Type B pancreatic cell (in vitro differentiated cells): ENCODE results near the gene PDE1A. TPM values are rescaled to one million over a fixed set of nuclear protein-coding genes. Genes with fewer than 3 reads are reported as not detected.

Experiments
- DNase-seq: peaks from one replicate; pipeline ENCODE4 v3.0.0; 2021; ENCODE audit warnings: mixed read lengths; ENCODE audit not compliant: unreplicated experiment; ENCODE audit errors: extremely low spot score
- H3K27ac Mint-ChIP-seq: 2 replicates; pipeline ENCODE4 v1.8.0; 2021; ENCODE audit warnings: mild to moderate bottlenecking, mixed read lengths
- H3K27me3 Mint-ChIP-seq: 2 replicates; pipeline ENCODE4 v1.8.0; 2021; ENCODE audit warnings: mixed read lengths
- H3K36me3 Mint-ChIP-seq: 2 replicates; pipeline ENCODE4 v1.8.0; 2021; ENCODE audit warnings: mixed read lengths
- H3K4me1 Mint-ChIP-seq: one replicate; pipeline ENCODE4 v1.8.0; 2021; ENCODE audit warnings: mixed read lengths; ENCODE audit not compliant: unreplicated experiment
- H3K4me3 Mint-ChIP-seq: 2 replicates; pipeline ENCODE4 v1.8.0; 2021; ENCODE audit warnings: mild to moderate bottlenecking, mixed read lengths
- H3K9me3 Mint-ChIP-seq: 2 replicates; pipeline ENCODE4 v1.8.0; 2021; ENCODE audit warnings: mixed read lengths
- total RNA-seq: library from RNA; stranded (reverse); gene quantifications from 2 replicates; pipeline ENCODE4 v1.2.1, GENCODE V29; 2021; ENCODE audit warnings: low replicate concordance
- TF ChIP-seq, protein P1 (sequence below): fragments of 200-600 bp; sonication (generic); conservative IDR thresholded peaks from 2 replicates; pipeline ENCODE4 v1.5.0; 2021; ENCODE audit warnings: antibody characterized with exemption, mild to moderate bottlenecking

The PDE1A gene
- total RNA-seq, 1 donor from 2014 or later: 3.6 TPM

DNA sequence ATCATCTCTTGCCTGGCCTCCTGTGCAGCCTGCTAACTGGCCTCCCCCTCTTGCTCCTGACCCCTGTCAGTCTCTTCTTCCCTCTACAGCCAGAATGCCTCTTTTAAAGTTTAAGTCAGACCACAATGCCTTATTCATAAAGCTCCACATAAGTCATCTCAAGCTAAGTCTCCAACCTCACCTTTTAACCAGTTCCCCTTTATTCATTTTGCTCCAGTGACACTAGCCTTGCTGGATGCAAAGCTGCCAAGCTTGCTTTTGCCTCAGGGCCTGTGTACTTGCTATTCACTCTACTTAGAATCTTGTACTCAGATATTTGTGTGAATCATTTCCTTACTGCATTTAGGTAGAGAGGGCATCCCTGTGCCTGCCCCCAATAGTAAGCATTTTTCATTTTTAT is 180.9 kb downstream of the PDE1A start:
- no peak for DNase-seq
- Mint-ChIP-seq H3K4me3 (no peak overlapping the region), H3K4me1 (peaks cover 2% of the 10 kb centered on the region), H3K27me3 (no peaks in the 10 kb centered on the region), H3K36me3 (no peaks in the 10 kb centered on the region), H3K27ac (no peak overlapping the region), H3K9me3 (no peaks in the 10 kb centered on the region)
- TF ChIP-seq, protein P1, sequence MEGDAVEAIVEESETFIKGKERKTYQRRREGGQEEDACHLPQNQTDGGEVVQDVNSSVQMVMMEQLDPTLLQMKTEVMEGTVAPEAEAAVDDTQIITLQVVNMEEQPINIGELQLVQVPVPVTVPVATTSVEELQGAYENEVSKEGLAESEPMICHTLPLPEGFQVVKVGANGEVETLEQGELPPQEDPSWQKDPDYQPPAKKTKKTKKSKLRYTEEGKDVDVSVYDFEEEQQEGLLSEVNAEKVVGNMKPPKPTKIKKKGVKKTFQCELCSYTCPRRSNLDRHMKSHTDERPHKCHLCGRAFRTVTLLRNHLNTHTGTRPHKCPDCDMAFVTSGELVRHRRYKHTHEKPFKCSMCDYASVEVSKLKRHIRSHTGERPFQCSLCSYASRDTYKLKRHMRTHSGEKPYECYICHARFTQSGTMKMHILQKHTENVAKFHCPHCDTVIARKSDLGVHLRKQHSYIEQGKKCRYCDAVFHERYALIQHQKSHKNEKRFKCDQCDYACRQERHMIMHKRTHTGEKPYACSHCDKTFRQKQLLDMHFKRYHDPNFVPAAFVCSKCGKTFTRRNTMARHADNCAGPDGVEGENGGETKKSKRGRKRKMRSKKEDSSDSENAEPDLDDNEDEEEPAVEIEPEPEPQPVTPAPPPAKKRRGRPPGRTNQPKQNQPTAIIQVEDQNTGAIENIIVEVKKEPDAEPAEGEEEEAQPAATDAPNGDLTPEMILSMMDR: no peak

DNA sequence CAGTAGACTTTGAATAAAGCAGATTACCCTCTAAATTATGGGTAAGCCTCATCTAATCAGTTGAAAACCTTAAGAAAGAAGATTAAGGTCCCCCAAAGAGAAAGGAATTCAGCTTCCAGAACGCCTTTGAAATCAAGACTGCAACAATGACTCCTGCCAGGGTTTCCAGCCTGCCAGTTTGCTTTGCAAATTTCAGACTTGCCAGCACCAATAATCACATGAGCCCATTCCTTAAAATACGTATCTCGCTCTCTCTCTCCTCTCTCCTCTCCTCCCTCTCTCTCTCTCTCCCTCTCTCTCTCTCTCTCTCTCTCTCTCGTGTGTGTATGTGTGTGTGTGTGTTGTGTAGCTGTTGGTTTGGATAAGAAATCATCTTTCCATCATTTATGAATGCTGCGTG is 184.2 kb downstream of the PDE1A start:
- Mint-ChIP-seq H3K27ac (no peak overlapping the region), H3K4me3 (no peak overlapping the region), H3K27me3 (no peaks in the 10 kb centered on the region), H3K9me3 (no peaks in the 10 kb centered on the region), H3K4me1 (peaks cover 5% of the 10 kb centered on the region), H3K36me3 (no peaks in the 10 kb centered on the region)
- no peak for DNase-seq
- TF ChIP-seq, protein P1: no peak

DNA sequence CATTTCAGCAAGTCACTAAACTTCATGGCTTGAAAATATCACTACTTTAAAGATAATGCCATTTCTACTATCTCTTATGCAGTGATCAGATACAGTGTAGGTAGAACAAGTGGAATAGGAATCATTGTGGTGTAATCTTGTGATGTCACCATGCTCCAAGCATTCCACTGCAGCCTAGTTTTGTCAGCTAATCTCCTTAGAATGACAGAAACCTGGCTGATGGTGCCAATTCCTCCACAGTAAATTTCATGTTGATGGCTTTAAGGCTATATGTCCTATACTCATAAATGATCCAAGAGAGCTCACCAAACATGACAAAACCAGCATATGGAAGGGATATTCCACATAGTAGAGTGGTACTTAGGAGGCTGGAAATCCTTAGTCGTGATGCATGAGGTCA is 184.9 kb downstream of the PDE1A start:
- Mint-ChIP-seq H3K9me3 (no peaks in the 10 kb centered on the region), H3K27me3 (no peaks in the 10 kb centered on the region), H3K27ac (no peak overlapping the region), H3K36me3 (no peaks in the 10 kb centered on the region), H3K4me1 (peaks cover 5% of the 10 kb centered on the region), H3K4me3 (no peak overlapping the region)
- TF ChIP-seq, protein P1: no peak
- DNase-seq: no peak

DNA sequence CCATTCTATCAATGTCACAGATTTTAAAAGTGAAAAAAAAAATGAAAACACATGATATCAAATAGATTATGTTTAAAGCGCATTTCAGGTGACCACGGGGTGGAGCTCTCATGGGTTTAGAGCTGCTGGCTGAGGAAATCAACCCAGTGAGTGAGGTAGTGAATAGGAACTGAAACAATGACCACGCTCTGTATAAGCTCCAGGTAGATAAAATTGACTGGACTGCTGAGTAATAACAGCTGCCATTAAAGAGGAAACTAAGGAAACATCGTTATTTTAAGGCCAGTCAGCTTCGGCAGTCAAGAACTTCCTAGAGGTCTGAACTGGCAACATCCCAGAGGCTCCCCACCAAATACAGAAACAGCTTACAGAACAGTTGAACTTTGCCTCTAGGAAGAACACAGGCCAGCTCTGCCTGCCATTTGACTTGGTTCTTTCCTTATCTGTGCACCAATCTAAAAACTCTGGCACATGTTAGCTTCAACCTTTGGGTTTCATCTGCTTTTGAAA is 185.9 kb downstream of the PDE1A start:
- Mint-ChIP-seq H3K9me3 (no peaks in the 10 kb centered on the region), H3K27ac (no peak overlapping the region), H3K36me3 (no peaks in the 10 kb centered on the region), H3K27me3 (no peaks in the 10 kb centered on the region), H3K4me1 (peaks cover 5% of the 10 kb centered on the region), H3K4me3 (no peak overlapping the region)
- TF ChIP-seq, protein P1: peak; percentile 68
- no peak for DNase-seq

DNA sequence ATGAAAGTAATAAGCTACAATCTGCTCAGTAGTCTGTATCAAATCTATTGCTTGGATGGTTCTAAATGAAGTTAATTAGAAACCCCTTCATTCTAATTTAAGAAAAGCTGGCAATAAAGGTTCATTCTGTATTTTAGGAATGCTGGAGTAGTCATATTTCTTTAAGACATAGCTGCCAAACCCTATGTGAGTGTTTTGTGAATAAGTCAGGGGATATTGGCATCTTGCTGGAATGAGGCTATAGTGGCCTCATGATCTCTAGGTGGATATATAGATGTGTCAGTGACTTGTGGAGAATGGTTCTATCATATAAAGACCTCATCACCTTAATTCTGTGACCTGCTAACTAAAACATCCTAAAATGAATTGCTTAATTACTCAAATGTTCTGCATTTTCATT is 196.3 kb downstream of the PDE1A start:
- no peak for DNase-seq
- Mint-ChIP-seq H3K9me3 (no peaks in the 10 kb centered on the region), H3K27ac (no peak overlapping the region), H3K4me3 (no peak overlapping the region), H3K27me3 (no peaks in the 10 kb centered on the region), H3K36me3 (no peaks in the 10 kb centered on the region), H3K4me1 (no peaks in the 10 kb centered on the region)
- TF ChIP-seq, protein P1: no peak

DNA sequence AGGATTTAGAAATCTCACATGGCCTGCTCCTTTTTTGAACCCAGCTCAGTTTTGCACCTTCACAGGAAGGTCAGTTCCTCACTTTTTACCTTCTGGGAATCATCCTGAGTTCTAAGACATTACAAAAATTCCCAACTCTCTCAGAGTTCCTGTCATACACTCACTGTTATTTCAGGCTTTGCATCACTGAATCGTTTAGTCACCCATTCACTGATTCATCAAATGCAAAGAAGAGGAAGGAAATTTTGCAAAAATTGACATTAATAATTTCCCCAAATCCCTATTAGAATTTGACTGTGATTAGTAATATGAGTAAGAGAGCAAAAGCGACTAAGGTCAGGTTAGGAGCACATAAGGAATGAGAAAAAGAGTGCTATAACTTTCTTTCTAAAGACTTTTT is 197.5 kb downstream of the PDE1A start:
- no peak overlapping the region for H3K4me3 Mint-ChIP-seq
- TF ChIP-seq, protein P1: no peak
- no peaks in the 10 kb centered on the region for H3K4me1 Mint-ChIP-seq
- H3K36me3 Mint-ChIP-seq: no peaks in the 10 kb centered on the region
- no peak overlapping the region for H3K27ac Mint-ChIP-seq
- H3K27me3 Mint-ChIP-seq: no peaks in the 10 kb centered on the region
- DNase-seq: no peak
- H3K9me3 Mint-ChIP-seq: no peaks in the 10 kb centered on the region
